NB4 (cell line): ENCODE results near the gene CCL18.

ENCODE experiments used
- MYC ChIP-seq: IDR thresholded peaks from 2 replicates; pipeline ENCODE4 v1.6.1; 2011; ENCODE audit warnings: low read depth, low read length
- POLR2A ChIP-seq: IDR thresholded peaks from 2 replicates; pipeline ENCODE4 v1.6.1; 2011; ENCODE audit warnings: mild to moderate bottlenecking; ENCODE audit not compliant: insufficient read length; ENCODE audit errors: extremely low read depth
- TF ChIP-seq, protein P1 (sequence below): IDR thresholded peaks from 2 replicates; pipeline ENCODE4 v1.6.1; 2011; ENCODE audit warnings: low read depth, low read length

DNA sequence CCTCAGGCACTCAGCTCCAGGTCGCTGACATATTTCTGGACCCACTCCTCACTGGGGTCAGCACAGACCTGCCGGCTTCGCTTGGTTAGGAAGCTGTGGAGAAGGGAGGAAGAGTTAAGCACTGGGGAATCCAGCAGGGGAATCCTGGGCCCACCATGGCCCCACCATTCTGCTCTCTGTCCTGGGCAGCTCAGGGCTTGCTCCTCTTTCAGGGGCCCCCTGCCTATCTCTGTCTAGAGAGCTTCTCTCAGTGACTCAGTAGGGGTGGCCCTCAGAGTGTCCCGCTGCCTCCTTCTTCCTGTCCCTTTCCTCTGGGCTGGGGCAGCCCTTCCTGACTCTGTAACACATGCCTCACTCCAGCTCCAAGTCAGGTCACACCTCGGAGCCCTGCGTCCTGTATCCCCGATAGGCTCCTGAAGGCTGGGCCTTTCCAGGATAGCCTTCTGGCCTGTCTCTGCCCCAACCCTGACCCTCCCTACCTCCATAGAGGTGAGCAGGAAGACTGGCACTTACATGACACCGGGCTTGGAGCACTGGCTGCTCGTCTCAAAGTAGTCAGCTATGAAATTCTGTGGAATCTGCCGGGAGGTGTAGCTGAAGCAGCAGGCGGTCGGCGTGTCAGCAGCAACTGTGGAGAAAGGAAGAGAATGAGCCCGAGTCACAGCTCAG lies 24.7 kb downstream of the CCL18 start:
- TF ChIP-seq, protein P1, sequence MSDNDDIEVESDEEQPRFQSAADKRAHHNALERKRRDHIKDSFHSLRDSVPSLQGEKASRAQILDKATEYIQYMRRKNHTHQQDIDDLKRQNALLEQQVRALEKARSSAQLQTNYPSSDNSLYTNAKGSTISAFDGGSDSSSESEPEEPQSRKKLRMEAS, result no peak
- TF ChIP-seq POLR2A (no peak), MYC (no peak)
